K562 (cell line): ENCODE measurements around the gene RBSN. TPM values are rescaled to one million over a fixed set of nuclear protein-coding genes. Genes with fewer than 3 reads are reported as not detected.

ENCODE experiments used
- ADNP ChIP-seq: fragments of 200-800 bp; sonication (Bioruptor generic); IDR thresholded peaks from 2 replicates; pipeline ENCODE4 v1.6.1; 2016; ENCODE audit warnings: missing genetic modification characterization, missing compliant biosample characterization
- DEAF1 ChIP-seq: fragments of 450-650 bp; formaldehyde crosslinking; IDR thresholded peaks from 2 replicates; pipeline ENCODE4 v1.4.0; 2020; ENCODE audit warnings: mild to moderate bottlenecking, moderate library complexity
- ETS2 ChIP-seq: IDR thresholded peaks from 2 replicates; pipeline ENCODE4 v1.6.1; 2016; ENCODE audit warnings: borderline replicate concordance, missing genetic modification characterization, mild to moderate bottlenecking, moderate library complexity, missing compliant biosample characterization; ENCODE audit not compliant: poor library complexity, severe bottlenecking
- HOMEZ ChIP-seq: fragments of 250-450 bp; sonication (Bioruptor Pico); IDR thresholded peaks from 2 replicates; pipeline ENCODE4 v1.4.0; 2020; ENCODE audit warnings: mild to moderate bottlenecking, moderate library complexity
- KDM1A ChIP-seq, 2 experiments: fragments of 450-650 bp; IDR thresholded peaks; 2 replicates each; pipeline ENCODE4 v1.6.1; 2016; ENCODE audit warnings: mild to moderate bottlenecking in 2 of 2
- MCM2 ChIP-seq: fragments of 450-650 bp; IDR thresholded peaks from 2 replicates; pipeline ENCODE4 v1.6.1; 2017; ENCODE audit warnings: low read depth, mild to moderate bottlenecking
- NONO ChIP-seq, 2 experiments: fragments of 200-400 bp in 1 of 2; fragments of 450-650 bp in 1 of 2; formaldehyde crosslinking in 1 of 2; IDR thresholded peaks; 2 replicates each; pipeline ENCODE4 v1.6.1; 2017; ENCODE audit warnings: low read depth in 2 of 2, mild to moderate bottlenecking in 2 of 2, moderate library complexity in 2 of 2, low read length in 1 of 2
- PHF8 ChIP-seq: fragments of 200-600 bp; sonication (generic); IDR thresholded peaks from 2 replicates; pipeline ENCODE4 v1.6.1; 2012; ENCODE audit warnings: mixed run types, mild to moderate bottlenecking, inconsistent platforms, low read length, moderate library complexity, borderline replicate concordance
- PRPF4 ChIP-seq: fragments of 200-400 bp; formaldehyde crosslinking; IDR thresholded peaks from one replicate; pipeline ENCODE4 v1.6.1; 2017; ENCODE audit warnings: low read length, low read depth, mild to moderate bottlenecking; ENCODE audit not compliant: insufficient read depth, poor library complexity, severe bottlenecking
- RBM25 ChIP-seq: fragments of 200-400 bp; formaldehyde crosslinking; IDR thresholded peaks from 2 replicates; pipeline ENCODE4 v1.6.1; 2018; ENCODE audit warnings: low read length, low read depth, moderate library complexity; ENCODE audit not compliant: severe bottlenecking
- SIX5 ChIP-seq, 2 experiments: IDR thresholded peaks; 2 replicates each; pipeline ENCODE4 v1.6.1; 2011; ENCODE audit warnings: low read length in 2 of 2, borderline replicate concordance in 1 of 2, low read depth in 1 of 2, mild to moderate bottlenecking in 1 of 2, moderate library complexity in 1 of 2; ENCODE audit not compliant: insufficient read depth in 1 of 2
- SP1 ChIP-seq: sonication (generic); formaldehyde crosslinking; IDR thresholded peaks from 2 replicates; pipeline ENCODE4 v1.8.1; 2022; ENCODE audit warnings: mild to moderate bottlenecking, missing genetic modification reagents
- STAT6 ChIP-seq: sonication (generic); formaldehyde crosslinking; IDR thresholded peaks from 2 replicates; pipeline ENCODE4 v1.8.1; 2023; ENCODE audit warnings: mild to moderate bottlenecking, missing genetic modification reagents
- ZBTB9 ChIP-seq: fragments of 450-650 bp; formaldehyde crosslinking; IDR thresholded peaks from 2 replicates; pipeline ENCODE4 v1.4.0; 2020; ENCODE audit warnings: mild to moderate bottlenecking, moderate library complexity
- ZNF165 ChIP-seq: fragments of 250-450 bp; sonication (Bioruptor Pico); IDR thresholded peaks from 2 replicates; pipeline ENCODE4 v1.4.0; 2020; ENCODE audit warnings: borderline replicate concordance
- polyA plus RNA-seq, 8 experiments: library from polyadenylated mRNA; depleted of rRNA in 4 of 8; stranded (reverse) in 5 of 8; unstranded in 3 of 8; fragments of >200 nt; fragmentation: Nextera tagmentation in 2 of 8; fragmentation: Illumina TruSeq in 1 of 8; extraction: Ambion mirVana in 2 of 8; extraction: Trizol in 1 of 8; gene quantifications; 2 replicates each; pipeline versions ENCODE4 v1.2.1 to v1.2.3, GENCODE V29; 2011 to 2014; ENCODE audit warnings: inconsistent platforms in 1 of 8, missing spikeins in 1 of 8
- total RNA-seq, 7 experiments: library from RNA; depleted of rRNA in 6 of 7; stranded (reverse); fragments of >200 nt in 6 of 7; fragmentation: Illumina TruSeq in 2 of 7; extraction: Trizol in 2 of 7; gene quantifications; 2 replicates each; pipeline versions ENCODE4 v1.2.1 to v1.2.3, GENCODE V29; 2011 to 2021; ENCODE audit warnings: low replicate concordance in 1 of 7
- TF ChIP-seq, protein P1 (sequence below), 2 experiments: IDR thresholded peaks; 2 replicates each; pipeline ENCODE4 v1.6.1; 2012; ENCODE audit warnings: improper control_type of control experiment in 2 of 2, low read depth in 2 of 2, low read length in 2 of 2, borderline replicate concordance in 1 of 2
- TF ChIP-seq, protein P2 (sequence below): fragments of 450-650 bp; IDR thresholded peaks from 2 replicates; pipeline ENCODE4 v1.6.1; 2016; ENCODE audit warnings: low read depth, mild to moderate bottlenecking, moderate library complexity

Gene RBSN
- total and polyA plus RNA-seq, 9 of the 15 experiments (the other 6 are each of a cell fraction or from before 2014, with no cell fraction given), result 2.9 to 19.6 (median 15.0) TPM

DNA sequence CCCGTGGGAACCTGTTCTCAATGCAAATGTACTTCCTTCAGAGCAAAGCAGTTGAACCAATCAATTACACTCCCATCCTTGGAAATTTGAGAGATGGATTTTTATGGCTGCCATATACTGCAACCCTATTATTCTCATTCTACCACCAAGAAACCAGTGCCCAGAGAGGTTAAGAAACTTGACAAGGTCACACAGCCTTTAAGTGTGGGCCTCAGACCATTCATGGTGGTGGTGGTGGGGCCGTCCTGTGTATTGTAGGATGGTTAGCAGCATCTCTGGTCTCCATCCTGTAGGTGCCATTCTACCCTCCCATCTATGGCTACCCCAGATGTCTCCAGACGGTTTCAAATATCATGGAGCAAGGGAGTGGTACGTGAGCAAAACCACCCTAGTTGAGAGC lies 23.4 kb upstream of the RBSN start (continued):
- TF ChIP-seq, protein P1, sequence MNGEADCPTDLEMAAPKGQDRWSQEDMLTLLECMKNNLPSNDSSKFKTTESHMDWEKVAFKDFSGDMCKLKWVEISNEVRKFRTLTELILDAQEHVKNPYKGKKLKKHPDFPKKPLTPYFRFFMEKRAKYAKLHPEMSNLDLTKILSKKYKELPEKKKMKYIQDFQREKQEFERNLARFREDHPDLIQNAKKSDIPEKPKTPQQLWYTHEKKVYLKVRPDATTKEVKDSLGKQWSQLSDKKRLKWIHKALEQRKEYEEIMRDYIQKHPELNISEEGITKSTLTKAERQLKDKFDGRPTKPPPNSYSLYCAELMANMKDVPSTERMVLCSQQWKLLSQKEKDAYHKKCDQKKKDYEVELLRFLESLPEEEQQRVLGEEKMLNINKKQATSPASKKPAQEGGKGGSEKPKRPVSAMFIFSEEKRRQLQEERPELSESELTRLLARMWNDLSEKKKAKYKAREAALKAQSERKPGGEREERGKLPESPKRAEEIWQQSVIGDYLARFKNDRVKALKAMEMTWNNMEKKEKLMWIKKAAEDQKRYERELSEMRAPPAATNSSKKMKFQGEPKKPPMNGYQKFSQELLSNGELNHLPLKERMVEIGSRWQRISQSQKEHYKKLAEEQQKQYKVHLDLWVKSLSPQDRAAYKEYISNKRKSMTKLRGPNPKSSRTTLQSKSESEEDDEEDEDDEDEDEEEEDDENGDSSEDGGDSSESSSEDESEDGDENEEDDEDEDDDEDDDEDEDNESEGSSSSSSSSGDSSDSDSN (IDR thresholded peaks at IDR 0.05; ENCODE audit: borderline replicate concordance in 1 of 2, low read depth in 2 of 2, low read length in 2 of 2), result no peak
- TF ChIP-seq RBM25 (peak; percentile 81), ZBTB9 (CRISPR knock-in tag) (no peak), ZNF165 (CRISPR knock-in tag) (no peak), ETS2 (tag) (no peak), PHF8 (no peak), NONO (IDR thresholded peaks at IDR 0.05; ENCODE audit: low read depth in 2 of 2, low read length in 1 of 2) (no peak), SIX5 (IDR thresholded peaks at IDR 0.05; ENCODE audit: borderline replicate concordance in 1 of 2, insufficient read depth in 1 of 2, low read depth in 1 of 2, low read length in 2 of 2) (no peak), SP1 (CRISPR knock-in tag) (no peak), HOMEZ (CRISPR knock-in tag) (no peak), KDM1A (IDR thresholded peaks at IDR 0.05) (peak; percentile 38 to 47; a peak in 3 of 4 replicates), MCM2 (no peak), STAT6 (CRISPR knock-in tag) (no peak), DEAF1 (CRISPR knock-in tag) (no peak), ADNP (peak; percentile 48; the same call in 1 of the 2 replicates), PRPF4 (no peak)
- TF ChIP-seq, protein P2, sequence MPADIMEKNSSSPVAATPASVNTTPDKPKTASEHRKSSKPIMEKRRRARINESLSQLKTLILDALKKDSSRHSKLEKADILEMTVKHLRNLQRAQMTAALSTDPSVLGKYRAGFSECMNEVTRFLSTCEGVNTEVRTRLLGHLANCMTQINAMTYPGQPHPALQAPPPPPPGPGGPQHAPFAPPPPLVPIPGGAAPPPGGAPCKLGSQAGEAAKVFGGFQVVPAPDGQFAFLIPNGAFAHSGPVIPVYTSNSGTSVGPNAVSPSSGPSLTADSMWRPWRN, result no peak
